ENCODE data around the gene TBCD. TPM values are rescaled to one million over a fixed set of nuclear protein-coding genes. Genes with fewer than 3 reads are reported as not detected.
"Not testable (repeated sequence)": the region's sequence is repeated elsewhere in the genome, so short reads cannot be mapped to it uniquely, and the experiment has no call there.

The TBCD gene
- total and polyA plus RNA-seq, 2 experiments from 2014 or later = 19.3 to 33.8 TPM

DNA sequence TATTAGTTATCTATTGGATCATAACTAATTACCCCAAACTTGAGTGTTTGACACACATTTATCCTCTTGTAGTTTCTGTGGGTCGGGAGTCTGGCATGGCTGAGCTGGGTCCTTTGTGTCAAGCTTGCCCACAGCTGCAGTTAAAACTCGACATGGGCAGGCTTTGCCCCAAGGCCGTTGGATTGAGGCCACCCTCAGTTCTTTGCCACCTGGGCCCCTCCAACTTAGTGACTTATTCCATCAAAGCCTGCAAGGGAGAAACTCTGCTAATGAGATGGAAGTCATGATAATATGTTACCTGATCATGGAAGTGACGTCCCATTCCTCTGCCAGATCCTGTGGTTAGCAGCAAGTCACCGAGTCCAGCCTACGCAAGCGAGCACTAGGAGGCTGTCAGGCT is 17.2 kb downstream of the TBCD start:
- H3K4me2 ChIP-seq (ENCODE audit: unreplicated experiment) = no peak overlapping the region
- H3K4me1 ChIP-seq (ENCODE audit: insufficient read depth) = no peaks in the 10 kb centered on the region; the same call in 1 of the 2 replicates
- H3K79me2 ChIP-seq (ENCODE audit: insufficient read depth) = no peaks in the 10 kb centered on the region
- no peaks in the 10 kb centered on the region for H3F3A ChIP-seq (ENCODE audit: insufficient read depth)
- H3K36me3 ChIP-seq (ENCODE audit: low read depth) = peaks cover 6% of the 10 kb centered on the region; the same call in 1 of the 2 replicates
- H3K9me2 ChIP-seq (ENCODE audit: insufficient read depth) = no peaks in the 10 kb centered on the region
- no peaks in the 10 kb centered on the region for H3K9me3 ChIP-seq (ENCODE audit: low read depth)
- no peak overlapping the region for H3K4me3 ChIP-seq
- H2AFZ ChIP-seq = no peak overlapping the region
- WGBS, 2 experiments (ENCODE audit: low coverage in 1 of 2, low lambda C conversion rate in 2 of 2, missing lambda C conversion rate in 2 of 2) = 96 to 99% methylated on average over 7 of the region's 7 CpGs
- no peak overlapping the region for H3K9ac ChIP-seq
- in situ Hi-C loops (cut with MboI) = no loop called here
- TF ChIP-seq EZH2phosphoT487 (IDR thresholded peaks at IDR 0.05; ENCODE audit: insufficient read depth, low read depth) (no peak), EZH2 (IDR thresholded peaks at IDR 0.05; ENCODE audit: insufficient read depth, poor library complexity, severe bottlenecking) (no peak)
- no peak overlapping the region for H3K27ac ChIP-seq
- H4K20me1 ChIP-seq (ENCODE audit: insufficient read depth) = no peaks in the 10 kb centered on the region
- no peaks in the 10 kb centered on the region for H3K27me3 ChIP-seq (replicated peaks; ENCODE audit: insufficient read depth)
- DNase-seq = no peak

DNA sequence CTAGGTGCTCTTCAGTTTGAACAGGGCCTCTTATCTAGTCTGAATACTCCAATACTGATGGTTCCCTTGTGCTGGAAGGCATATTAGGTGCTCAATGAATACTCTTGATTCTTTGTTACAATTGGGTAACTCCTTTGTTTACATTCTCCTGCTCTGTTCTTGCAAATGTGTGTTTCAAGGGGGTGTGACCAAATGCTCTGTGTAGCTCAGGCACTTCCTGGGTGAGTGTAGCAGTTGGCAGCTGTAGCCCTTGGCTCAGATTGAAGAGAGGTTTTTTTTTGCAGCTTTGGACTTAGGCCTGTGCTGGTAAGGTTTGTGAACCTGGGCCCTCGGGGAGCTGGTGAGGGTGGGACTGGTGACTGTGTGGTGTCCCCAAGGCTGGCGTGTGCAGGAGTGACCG is 20.2 kb downstream of the TBCD start:
- no peaks in the 10 kb centered on the region for H3K9me3 ChIP-seq (ENCODE audit: low read depth)
- H3K79me2 ChIP-seq (ENCODE audit: insufficient read depth) = no peaks in the 10 kb centered on the region
- H3K9me2 ChIP-seq (ENCODE audit: insufficient read depth) = no peaks in the 10 kb centered on the region
- no peak overlapping the region for H3K4me3 ChIP-seq
- no peaks in the 10 kb centered on the region for H3F3A ChIP-seq (ENCODE audit: insufficient read depth)
- no peak overlapping the region for H3K27ac ChIP-seq
- in situ Hi-C loops (cut with MboI) = no loop called here
- H3K4me1 ChIP-seq (ENCODE audit: insufficient read depth) = no peaks in the 10 kb centered on the region; the same call in 1 of the 2 replicates
- H3K27me3 ChIP-seq (replicated peaks; ENCODE audit: insufficient read depth) = no peaks in the 10 kb centered on the region
- TF ChIP-seq EZH2phosphoT487 (IDR thresholded peaks at IDR 0.05; ENCODE audit: insufficient read depth, low read depth) (no peak), EZH2 (IDR thresholded peaks at IDR 0.05; ENCODE audit: insufficient read depth, poor library complexity, severe bottlenecking) (no peak)
- WGBS, 2 experiments (ENCODE audit: low coverage in 1 of 2, low lambda C conversion rate in 2 of 2, missing lambda C conversion rate in 2 of 2) = 93 to 94% methylated on average over 3 of the region's 3 CpGs
- peaks cover 4% of the 10 kb centered on the region; the same call in 1 of the 2 replicates for H3K36me3 ChIP-seq (ENCODE audit: low read depth)
- no peak overlapping the region for H2AFZ ChIP-seq
- DNase-seq = peak; percentile 83
- no peak overlapping the region for H3K9ac ChIP-seq
- H4K20me1 ChIP-seq (ENCODE audit: insufficient read depth) = no peaks in the 10 kb centered on the region
- no peak overlapping the region for H3K4me2 ChIP-seq (ENCODE audit: unreplicated experiment)

DNA sequence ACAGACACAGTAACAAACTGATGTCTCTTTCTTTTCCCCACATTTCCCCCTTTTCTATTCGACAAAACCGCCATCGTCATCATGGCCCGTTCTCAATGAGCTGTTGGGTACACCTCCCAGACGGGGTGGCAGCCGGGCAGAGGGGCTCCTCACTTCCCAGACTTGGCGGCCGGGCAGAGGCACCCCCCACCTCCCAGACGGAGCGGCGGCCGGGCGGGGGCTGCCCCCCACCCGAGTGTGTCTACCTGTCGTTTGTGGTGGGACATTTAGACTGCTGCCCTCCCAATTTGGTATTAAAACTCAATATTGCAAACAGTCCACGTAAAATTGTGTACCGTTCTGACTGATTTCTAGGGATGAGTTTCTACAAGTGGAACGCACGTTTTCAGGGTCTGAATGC is 22.6 kb downstream of the TBCD start:
- H3K4me1 ChIP-seq (ENCODE audit: insufficient read depth); H4K20me1 ChIP-seq (ENCODE audit: insufficient read depth); H3K27me3 ChIP-seq (replicated peaks; ENCODE audit: insufficient read depth); DNase-seq; in situ Hi-C loops (cut with MboI); H3K4me3 ChIP-seq; H3K9me2 ChIP-seq (ENCODE audit: insufficient read depth); H3K9ac ChIP-seq; H3K79me2 ChIP-seq (ENCODE audit: insufficient read depth); H3K36me3 ChIP-seq (ENCODE audit: low read depth); H3F3A ChIP-seq (ENCODE audit: insufficient read depth); H3K9me3 ChIP-seq (ENCODE audit: low read depth); H3K27ac ChIP-seq: not testable (repeated sequence)
- Histone ChIP-seq H2AFZ (peak overlapping the region; percentile 45; the same call in 1 of the 2 replicates), H3K4me2 (ENCODE audit: unreplicated experiment) (peak overlapping the region; percentile 78)
- WGBS, 2 experiments (ENCODE audit: low coverage in 1 of 2, low lambda C conversion rate in 2 of 2, missing lambda C conversion rate in 2 of 2) = 74 to 79% methylated on average over 17 to 19 of the region's 19 CpGs

DNA sequence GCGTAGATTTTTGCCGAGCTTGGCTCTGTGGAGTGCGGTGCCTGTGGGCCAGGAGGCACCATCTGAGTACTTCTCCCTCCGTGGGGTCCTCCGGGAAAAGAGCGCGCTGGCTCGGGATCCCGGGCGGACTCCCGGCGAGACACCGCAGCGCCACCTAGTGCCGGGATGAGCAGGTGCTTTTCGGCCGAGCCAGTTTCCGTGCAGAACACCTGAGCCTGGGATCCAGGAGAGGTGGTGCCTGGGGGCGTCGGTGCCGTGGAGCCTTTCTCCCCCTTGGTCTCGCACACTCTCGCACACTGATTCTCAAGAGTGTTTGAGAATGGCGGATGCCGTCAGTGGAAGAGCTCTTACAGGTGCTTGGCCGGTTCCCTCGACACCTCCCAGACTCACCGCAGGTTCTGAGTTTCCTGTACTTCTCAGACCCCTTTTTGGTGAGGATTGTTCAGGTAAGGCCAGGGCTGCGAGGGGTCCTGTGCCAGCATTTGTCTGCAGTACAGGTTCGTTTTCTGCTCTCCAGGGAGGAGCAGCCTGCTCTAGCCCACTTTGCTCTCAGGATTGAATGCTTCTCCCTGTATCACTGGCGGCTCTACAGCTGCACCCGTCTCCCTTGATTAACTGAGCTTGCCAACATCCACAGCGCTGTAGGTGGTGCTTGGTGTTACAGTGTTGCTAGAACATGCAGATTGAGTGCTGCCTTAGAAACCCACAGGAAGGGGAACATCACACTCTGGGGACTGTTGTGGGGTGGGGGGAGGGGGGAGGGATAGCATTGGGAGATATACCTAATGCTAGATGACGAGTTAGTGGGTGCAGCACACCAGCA is 23.3 kb downstream of the TBCD start:
- in situ Hi-C loops (cut with MboI) = no loop called here
- H3K9me3 ChIP-seq (ENCODE audit: low read depth) = no peaks in the 10 kb centered on the region
- 35 to 38% methylated on average over 34 of the region's 34 CpGs for WGBS, 2 experiments (ENCODE audit: low coverage in 1 of 2, low lambda C conversion rate in 2 of 2, missing lambda C conversion rate in 2 of 2)
- no peaks in the 10 kb centered on the region for H3K79me2 ChIP-seq (ENCODE audit: insufficient read depth)
- H3K27ac ChIP-seq = no peak overlapping the region
- H3K4me1 ChIP-seq (ENCODE audit: insufficient read depth) = no peaks in the 10 kb centered on the region; the same call in 1 of the 2 replicates
- no peaks in the 10 kb centered on the region for H3K27me3 ChIP-seq (replicated peaks; ENCODE audit: insufficient read depth)
- H3K36me3 ChIP-seq (ENCODE audit: low read depth) = peaks cover 4% of the 10 kb centered on the region; the same call in 1 of the 2 replicates
- DNase-seq = peak; percentile 66
- H2AFZ ChIP-seq = peak overlapping the region; percentile 45
- H3K4me2 ChIP-seq (ENCODE audit: unreplicated experiment) = peak overlapping the region; percentile 78
- no peaks in the 10 kb centered on the region for H4K20me1 ChIP-seq (ENCODE audit: insufficient read depth)
- no peak overlapping the region for H3K9ac ChIP-seq
- no peaks in the 10 kb centered on the region for H3F3A ChIP-seq (ENCODE audit: insufficient read depth)
- TF ChIP-seq EZH2 (IDR thresholded peaks at IDR 0.05; ENCODE audit: insufficient read depth, poor library complexity, severe bottlenecking) (no peak), EZH2phosphoT487 (IDR thresholded peaks at IDR 0.05; ENCODE audit: insufficient read depth, low read depth) (no peak)
- no peaks in the 10 kb centered on the region for H3K9me2 ChIP-seq (ENCODE audit: insufficient read depth)
- peak overlapping the region; percentile 42; the same call in 1 of the 2 replicates for H3K4me3 ChIP-seq
